Kidney (tissue), 14 donors: ENCODE measurements around the gene ECT2. TPM values are rescaled to one million over a fixed set of nuclear protein-coding genes. Genes with fewer than 3 reads are reported as not detected.
"Not testable (repeated sequence)": the region's sequence is repeated elsewhere in the genome, so short reads cannot be mapped to it uniquely, and the experiment has no call there.

Experiments used
- DNase-seq, 5 donors: peaks; one replicate each; pipeline ENCODE4 v3.0.0-alpha.2; 2013 to 2020
- FAIRE-seq: peaks from 2 replicates; lab custom pipeline; 2012; peaks lifted over from hg19 to GRCh38; lab: Jason Lieb, UNC
- H3K27ac ChIP-seq, 2 donors: one replicate each; pipeline ENCODE4 v1.7.0; 2013; ENCODE audit warnings: low read depth in 2 of 2, low read length in 2 of 2, inconsistent platforms in 1 of 2
- H3K27me3 ChIP-seq: one replicate; pipeline ENCODE4 v1.7.1; 2013; ENCODE audit warnings: low read length, inconsistent platforms; ENCODE audit not compliant: control insufficient read depth, insufficient read depth
- H3K36me3 ChIP-seq, 3 donors: one replicate each; pipeline versions ENCODE4 v1.7.0 to v1.7.1; 2013; ENCODE audit warnings: low read length in 3 of 3, control low read depth in 1 of 3, inconsistent platforms in 1 of 3; ENCODE audit not compliant: insufficient read depth in 3 of 3, control insufficient read depth in 2 of 3
- H3K4me1 ChIP-seq, 3 donors: one replicate each; pipeline versions ENCODE4 v1.7.0 to v1.7.1; 2013; ENCODE audit warnings: low read length in 3 of 3, inconsistent platforms in 1 of 3, low read depth in 1 of 3; ENCODE audit not compliant: control insufficient read depth in 2 of 3, insufficient read depth in 2 of 3
- H3K4me3 ChIP-seq, 3 donors: one replicate each; pipeline versions ENCODE4 v1.7.0 to v1.8.1; 2013; ENCODE audit warnings: low read length in 3 of 3, control low read depth in 1 of 3, inconsistent platforms in 1 of 3
- H3K9ac ChIP-seq, 3 donors: one replicate each; pipeline versions ENCODE4 v1.7.0 to v1.7.1; 2013; ENCODE audit warnings: low read length in 3 of 3, control low read depth in 1 of 3, inconsistent platforms in 1 of 3
- H3K9me3 ChIP-seq, 3 donors: one replicate each; pipeline versions ENCODE4 v1.7.0 to v1.7.1; 2013; ENCODE audit warnings: low read length in 3 of 3, control low read depth in 1 of 3, inconsistent platforms in 1 of 3; ENCODE audit not compliant: control insufficient read depth in 2 of 3, insufficient read depth in 1 of 3
- CTCF ChIP-seq: IDR thresholded peaks from 3 replicates; pipeline ENCODE4 v1.5.1; 2012; ENCODE audit warnings: mild to moderate bottlenecking, moderate library complexity, borderline replicate concordance; ENCODE audit not compliant: insufficient read depth; ENCODE audit errors: extremely low read depth
- intact Hi-C: fragments of 100-400 bp; cut with DNase I; formaldehyde crosslinking; loops from one replicate; pipeline ENCODE4 v1.11.1; 2022
- polyA plus RNA-seq: library from polyadenylated mRNA; stranded (reverse); fragments of 350-450 nt; fragmentation: Illumina TruSeq; extraction: RNeasy Lipid Tissue Mini Kit (QIAGEN cat#74804); gene quantifications from one replicate; pipeline ENCODE4 v1.2.3, GENCODE V29; 2014; ENCODE audit warnings: low read depth, low replicate concordance; ENCODE audit not compliant: insufficient read depth
- total RNA-seq: library from RNA; stranded (reverse); fragmentation: NEBNext Ultra II Directional; extraction: Animal tissue kit (Norgen Biotek cat#: 25700); gene quantifications from one replicate; pipeline ENCODE4 v1.2.1, GENCODE V29; 2021
- donor health status: control.
- donor health status: control.
- donor health status: control.
- donor health status: control.
- donor health status: control.
- donor health status: DM: yes; HTN: yes; CAD: no.
- donor health status: Normal renal cell carcinoma (clear cell type).

Gene ECT2
- total and polyA plus RNA-seq, 2 donors from 2014 or later: 2.4 to 15.5 TPM

- H3K9me3 ChIP-seq: no peaks in the 10 kb centered on the region
- no peaks in the 10 kb centered on the region for H3K27me3 ChIP-seq
- no peak overlapping the region for H3K9ac ChIP-seq
- no peak for DNase-seq
- H3K4me3 ChIP-seq: no peak overlapping the region
- intact Hi-C loops: no loop called here
- FAIRE-seq: no peak
- no peak overlapping the region for H3K27ac ChIP-seq
- no peak for TF ChIP-seq CTCF
- no peaks in the 10 kb centered on the region for H3K4me1 ChIP-seq
- H3K36me3 ChIP-seq: no peaks in the 10 kb centered on the region
Observed at GRCh38 chr3:172855037-172855436, 104.5 kb downstream of the ECT2 start.

DNA sequence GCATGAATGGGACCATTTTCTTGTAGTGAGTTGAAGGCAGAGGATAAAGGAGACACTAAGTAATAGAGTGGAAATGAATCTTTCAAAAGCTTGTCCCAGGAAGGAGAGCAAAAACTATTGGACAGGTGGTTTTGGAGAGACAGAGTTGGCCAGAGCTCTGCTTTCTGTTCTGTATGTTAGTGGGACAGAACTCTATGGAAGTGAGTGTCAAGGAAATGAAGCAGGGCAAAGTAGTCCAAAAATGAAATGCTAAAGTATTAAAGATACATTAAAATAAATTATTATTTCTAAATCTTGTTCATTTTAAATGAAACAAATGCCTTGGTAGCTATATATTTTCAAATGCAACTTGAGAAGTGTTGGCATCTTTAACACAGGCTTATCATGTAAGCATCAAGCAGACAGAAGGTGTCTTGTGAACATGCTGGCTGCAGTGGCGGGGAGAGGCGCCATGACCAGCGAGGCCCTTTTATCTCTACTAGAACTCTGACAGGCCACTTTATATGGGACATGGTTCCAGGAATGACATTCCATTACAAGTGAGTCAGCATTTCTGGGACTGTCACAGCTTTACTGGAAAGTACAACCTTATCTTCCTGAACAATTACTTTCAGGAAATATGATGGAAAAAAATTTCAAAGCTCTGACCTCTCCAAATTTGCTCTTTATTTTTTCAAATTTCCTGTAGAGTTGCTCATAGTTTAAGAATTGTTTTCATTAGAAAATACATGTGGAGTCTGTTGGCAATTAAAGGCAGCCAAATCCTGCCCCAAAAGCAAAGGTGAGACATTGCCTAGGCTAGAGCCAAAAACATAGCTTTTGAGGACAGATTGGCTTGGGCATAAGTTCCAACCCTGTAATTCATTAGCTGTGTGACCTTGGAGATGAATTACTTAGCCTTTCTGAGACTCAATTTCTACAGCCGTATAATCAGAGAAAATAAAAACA lies 106.5 kb downstream of the ECT2 start:
- no peaks in the 10 kb centered on the region for H3K27me3 ChIP-seq
- no peak for TF ChIP-seq CTCF
- FAIRE-seq (peak; percentile 74), DNase-seq (peak in 3 of 5 donors; percentile 22 to 70 (median 46))
- H3K27ac ChIP-seq: no peak overlapping the region
- no peak overlapping the region for H3K9ac ChIP-seq
- H3K4me1 ChIP-seq: no peaks in the 10 kb centered on the region
- H3K36me3 ChIP-seq: no peaks in the 10 kb centered on the region
- no peaks in the 10 kb centered on the region for H3K9me3 ChIP-seq
- H3K4me3 ChIP-seq: no peak overlapping the region
- intact Hi-C loops: no loop called here

GRCh38 chr3:172859041-172859440 lies 108.5 kb downstream of the ECT2 start:
- Histone ChIP-seq H3K27me3 (no peaks in the 10 kb centered on the region), H3K27ac (no peak overlapping the region), H3K36me3 (no peaks in the 10 kb centered on the region), H3K4me3 (no peak overlapping the region), H3K9me3 (no peaks in the 10 kb centered on the region), H3K4me1 (no peaks in the 10 kb centered on the region), H3K9ac (no peak overlapping the region)
- no peak for TF ChIP-seq CTCF
- no peak for FAIRE-seq
- no peak for DNase-seq
- intact Hi-C loops: no loop called here

- H3K36me3 ChIP-seq, H3K9ac ChIP-seq, FAIRE-seq, H3K27ac ChIP-seq, H3K4me3 ChIP-seq, intact Hi-C loops, H3K27me3 ChIP-seq, H3K9me3 ChIP-seq, H3K4me1 ChIP-seq: not testable (repeated sequence)
- DNase-seq: peak in 1 of 5 donors; percentile 70
Observed at GRCh38 chr3:172866726-172867350, 116.3 kb downstream of the ECT2 start.
